Left cardiac atrium (tissue), 4 donors: Measurements from ENCODE around the gene CYP3A4. TPM values are rescaled to one million over a fixed set of nuclear protein-coding genes. Genes with fewer than 3 reads are reported as not detected.
"Not testable (repeated sequence)": the region's sequence is repeated elsewhere in the genome, so short reads cannot be mapped to it uniquely, and the experiment has no call there.

ENCODE experiments used
- ATAC-seq, 2 donors: fragments of 200-7000 bp; cut with Tn5 transposase; one replicate each; pipeline ENCODE4 v1.9.1; 2020; ENCODE audit warnings: mild to moderate bottlenecking in 2 of 2, moderate library complexity in 2 of 2
- DNase-seq: peaks from one replicate; pipeline ENCODE4 v3.0.0-alpha.2; 2020
- intact Hi-C, 2 donors: fragments of 100-400 bp; cut with DNase I; formaldehyde crosslinking; loops; one replicate each; pipeline versions ENCODE4 v1.14.1 to v1.15.1; 2022 to 2023
- total RNA-seq, 2 donors: library from RNA; stranded (reverse); fragmentation: NEBNext Ultra II Directional; extraction: Animal tissue kit (Norgen Biotek cat#: 25700); gene quantifications; one replicate each; pipeline ENCODE4 v1.2.1, GENCODE V29; 2021
- donor health status: DM: no; HTN: yes; CAD: no.
- donor health status: DM: no; HTN: yes; CAD: no; lungs with severe emphysema.
- donor health status: DM: yes; HTN: yes; CAD: no.
- donor health status: Dilated cardiomyopathy.

The CYP3A4 gene
- total RNA-seq, 2 donors from 2014 or later, result 0.32 to 0.34 TPM

DNA sequence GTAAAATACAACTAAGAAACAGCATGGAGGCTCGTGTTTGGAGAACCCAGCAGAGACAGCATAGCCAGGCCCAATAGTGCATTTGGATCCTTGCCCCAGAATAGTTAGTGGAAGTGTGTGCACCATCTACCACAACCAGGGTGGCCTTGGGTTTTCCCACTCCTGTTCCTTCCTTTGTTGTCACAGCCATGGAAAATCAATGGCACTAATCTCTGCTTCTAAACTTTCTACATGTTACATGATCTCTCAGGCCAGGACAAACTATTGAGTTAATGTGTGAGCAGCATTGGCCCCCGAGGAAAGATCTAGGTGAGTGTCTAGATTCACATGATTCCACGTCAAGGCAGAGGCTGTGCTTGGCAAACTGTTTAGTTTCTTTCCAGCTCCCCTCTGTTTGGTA lies 51.0 kb downstream of the CYP3A4 start:
- DNase-seq (no peak), ATAC-seq (no peak)
- intact Hi-C loops, result no loop called here

GRCh38 chr7:99731638-99732374 lies 52.2 kb downstream of the CYP3A4 start:
- intact Hi-C loops, result no loop called here
- no peak for DNase-seq
- no peak for ATAC-seq

DNA sequence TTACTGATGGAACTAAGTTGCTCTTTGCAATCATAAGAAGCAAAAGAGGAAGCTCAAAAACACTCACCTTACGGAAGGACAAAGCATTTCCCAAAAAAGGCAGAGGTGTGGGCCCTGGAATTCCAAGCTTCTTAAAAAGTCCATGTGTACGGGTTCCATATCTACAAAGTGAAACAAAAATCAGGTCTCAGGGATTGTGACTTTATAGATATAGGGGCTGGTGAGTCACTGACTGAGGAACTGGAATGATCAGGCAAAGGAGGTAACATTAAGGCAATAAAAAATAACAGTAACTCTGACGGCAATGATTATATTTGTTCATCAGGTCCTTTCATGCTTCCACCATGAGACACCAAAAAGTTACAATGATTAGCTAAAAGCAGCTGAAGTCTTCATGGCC lies 53.0 kb downstream of the CYP3A4 start:
- ATAC-seq, result no peak
- intact Hi-C loops, result no loop called here
- no peak for DNase-seq

- intact Hi-C loops, result no loop called here
- DNase-seq, result no peak
- no peak for ATAC-seq
These were observed 53.7 kb downstream of the CYP3A4 start for GRCh38 chr7:99730238-99730810.

GRCh38 chr7:99729486-99730237 lies 54.3 kb downstream of the CYP3A4 start:
- intact Hi-C loops, result no loop called here
- no peak for ATAC-seq
- DNase-seq, result no peak

DNA sequence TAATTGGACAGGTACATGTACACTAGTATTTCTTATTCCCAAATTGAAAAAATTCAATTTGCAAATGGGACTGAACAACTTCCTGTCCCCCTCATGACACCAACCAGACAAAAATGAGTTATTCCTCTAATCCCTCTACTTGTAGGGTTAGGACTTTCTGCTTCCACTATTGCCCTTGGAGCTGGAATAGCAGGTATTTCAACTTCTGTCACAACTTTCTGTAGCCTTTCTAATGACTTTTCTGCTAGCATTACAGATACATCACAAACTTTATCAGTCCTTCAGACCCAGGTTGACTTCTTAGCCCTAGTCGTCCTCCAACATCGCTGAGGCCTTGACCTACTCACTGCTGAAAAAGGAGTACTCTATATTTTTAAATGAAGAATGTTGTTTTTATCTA lies 55.4 kb downstream of the CYP3A4 start:
- DNase-seq (no peak), ATAC-seq (no peak)
- intact Hi-C loops, result no loop called here

- intact Hi-C loops, DNase-seq, ATAC-seq: not testable (repeated sequence)
These were observed 60.8 kb downstream of the CYP3A4 start for GRCh38 chr7:99723201-99723600.

- DNase-seq, result no peak
- ATAC-seq, result peak in 1 of 2 donors; percentile 23
- intact Hi-C loops, result no loop called here
These were observed 63.0 kb downstream of the CYP3A4 start for GRCh38 chr7:99720800-99721595.

DNA sequence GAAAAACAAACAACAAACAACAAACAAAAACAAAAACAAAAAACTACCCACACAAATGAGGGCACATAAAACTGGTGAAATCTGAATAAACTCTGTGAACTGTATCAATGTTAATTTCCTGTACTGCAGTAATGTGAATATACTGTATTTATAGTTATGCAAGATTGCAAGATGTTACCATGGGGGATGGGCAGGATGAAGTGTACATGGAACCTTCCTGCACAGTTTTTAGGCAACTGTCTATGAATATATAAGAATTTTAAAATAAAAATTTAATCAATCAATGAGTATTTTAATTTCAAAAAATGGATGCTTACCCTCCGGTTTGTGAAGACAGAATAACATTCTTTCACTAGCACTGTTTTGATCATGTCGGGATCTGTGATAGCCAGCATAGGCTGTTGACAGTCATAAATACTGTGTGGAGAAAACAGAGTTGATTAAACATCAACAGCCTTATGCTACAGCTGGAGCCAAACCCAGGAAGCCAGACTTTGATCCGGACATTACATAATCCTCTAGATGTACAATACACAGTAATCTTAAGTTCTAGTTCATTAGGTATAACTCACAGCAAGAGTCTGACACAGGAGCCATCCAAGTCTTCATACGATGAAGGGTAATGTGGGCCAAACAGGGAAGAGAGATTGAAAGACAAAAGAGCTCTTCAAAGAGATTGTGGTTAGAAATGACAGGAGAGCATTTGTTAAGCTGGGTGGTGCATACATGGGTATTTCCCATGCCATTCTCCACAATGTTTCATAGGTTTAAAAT lies 63.8 kb downstream of the CYP3A4 start:
- intact Hi-C loops, result no loop called here
- ATAC-seq (no peak), DNase-seq (no peak)

DNA sequence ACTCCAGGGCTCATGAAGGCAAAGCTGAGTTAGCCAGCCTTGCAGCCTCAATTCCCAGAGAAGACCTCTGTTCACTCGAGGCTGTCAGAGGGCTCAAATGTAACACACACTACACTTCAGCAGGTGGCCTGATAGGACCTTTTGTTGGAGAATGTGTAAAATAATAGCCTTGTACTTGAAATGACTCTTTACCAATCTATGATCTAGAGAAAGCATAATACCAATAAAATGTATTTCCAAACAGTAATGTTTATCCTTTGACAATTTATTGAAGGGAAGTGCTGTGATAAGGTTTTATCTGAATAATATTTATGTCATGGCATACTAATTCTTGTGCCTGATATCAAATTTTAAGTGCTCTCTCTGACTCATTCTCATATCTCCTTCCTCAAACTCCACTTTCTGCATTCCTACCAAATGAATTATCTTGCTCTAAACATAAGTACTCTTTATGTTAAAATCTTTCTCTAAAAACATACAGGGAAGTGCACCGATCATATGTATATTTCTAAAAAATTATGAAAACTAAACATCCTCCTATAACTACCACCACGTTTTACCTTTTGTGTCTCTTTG lies 69.9 kb downstream of the CYP3A4 start:
- no peak for ATAC-seq
- no peak for DNase-seq
- intact Hi-C loops, result no loop called here

GRCh38 chr7:99709838-99710578 lies 74.0 kb downstream of the CYP3A4 start:
- ATAC-seq (no peak), DNase-seq (no peak)
- intact Hi-C loops, result no loop called here

- DNase-seq (no peak), ATAC-seq (no peak)
- intact Hi-C loops, result no loop called here
These were observed 74.7 kb downstream of the CYP3A4 start for GRCh38 chr7:99709260-99709659.

DNA sequence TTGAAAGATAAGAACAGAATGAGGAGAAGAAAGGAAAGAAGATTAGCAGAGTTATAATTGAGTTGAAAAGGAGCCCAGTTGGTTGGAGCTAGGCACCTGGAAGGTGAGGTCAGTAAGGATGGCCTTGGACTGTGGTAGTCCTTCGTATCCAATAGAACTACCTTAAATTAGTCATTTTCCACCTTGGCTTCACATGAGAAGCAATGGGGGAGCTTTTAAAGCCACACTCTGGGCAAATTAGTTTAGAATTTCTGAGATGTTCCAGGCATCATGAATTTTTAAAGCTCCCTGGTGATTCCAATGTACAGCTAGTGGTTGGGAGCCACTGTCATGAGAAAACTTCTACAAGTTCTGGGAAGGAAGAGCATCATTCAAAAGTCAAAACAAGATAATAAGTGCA lies 76.9 kb downstream of the CYP3A4 start:
- intact Hi-C loops, result no loop called here
- ATAC-seq, result no peak
- DNase-seq, result no peak

Other genes starting within 250 kb of the CYP3A4 start
- 1 to 10 TPM; 5.4 to 5.6 TPM for gene FAM200A, start 232.1 kb downstream of the CYP3A4 start, total RNA-seq
- 10 to 100 TPM; 31.5 to 45.1 TPM for gene ZNF655, start 225.5 kb downstream of the CYP3A4 start, total RNA-seq
- under 1 TPM; 0.18 to 0.50 TPM for gene TMEM225B, start 185.9 kb downstream of the CYP3A4 start, total RNA-seq
- 1 to 10 TPM; 9.4 to 9.7 TPM for gene ZSCAN25, start 167.2 kb downstream of the CYP3A4 start, total RNA-seq
- gene CYP3A5, start 104.2 kb downstream of the CYP3A4 start, total RNA-seq, result under 1 TPM; 0.16 to 0.44 TPM
- gene CYP3A7, start 49.0 kb downstream of the CYP3A4 start, total RNA-seq, result not detected
- under 1 TPM in 1 of 2 donors, not detected in 1; 0.16 TPM for gene CYP3A43, start 43.8 kb upstream of the CYP3A4 start, total RNA-seq
- gene OR2AE1, start 92.8 kb upstream of the CYP3A4 start, total RNA-seq, result under 1 TPM in 1 of 2 donors, not detected in 1; 0.24 TPM
- 10 to 100 TPM in 1 of 2 donors, 1 to 10 TPM in 1; 9.6 to 11.1 TPM for gene TRIM4, start 135.3 kb upstream of the CYP3A4 start, total RNA-seq
- gene GJC3, start 145.4 kb upstream of the CYP3A4 start, total RNA-seq, result under 1 TPM; 0.37 to 0.59 TPM
- 10 to 100 TPM; 36.2 to 91.1 TPM for gene AZGP1, start 191.8 kb upstream of the CYP3A4 start, total RNA-seq
- 10 to 100 TPM; 36.7 to 47.0 TPM for gene ZKSCAN1, start 231.4 kb upstream of the CYP3A4 start, total RNA-seq